Measurements from ENCODE around the gene LMAN2. TPM values are rescaled to one million over a fixed set of nuclear protein-coding genes. Genes with fewer than 3 reads are reported as not detected.
"Not testable (repeated sequence)": the region's sequence is repeated elsewhere in the genome, so short reads cannot be mapped to it uniquely, and the experiment has no call there.

The LMAN2 gene
- total and polyA plus RNA-seq, 10 donors: 50.1 to 211 (median 98.1) TPM

GRCh38 chr5:177344891-177345290, 6.6 kb downstream of the LMAN2 start:
- intact Hi-C loops (cut with DNase I; ENCODE audit: low total_unique reads): no loop called here
- Histone ChIP-seq H3K27ac (no peak overlapping the region), H3K4me3 (no peak overlapping the region), H3K4me1 (peaks cover 21 to 94% (median 41%) of the 10 kb centered on the region in 6 donors), H3K9me3 (no peaks in the 10 kb centered on the region), H3K36me3 (peaks cover 0 to 100% (median 48%) of the 10 kb centered on the region in 6 donors), H3K27me3 (replicated peaks in 1 of 7) (no peaks in the 10 kb centered on the region)
- WGBS, 5 donors: 94 to 98% (median 95%) methylated on average over 6 of the region's 6 CpGs
- TF ChIP-seq POLR2AphosphoS5 (IDR thresholded peaks at IDR 0.05): no peak
- TF ChIP-seq POLR2A (IDR thresholded peaks at IDR 0.05): no peak
- TF ChIP-seq CTCF (IDR thresholded peaks at IDR 0.05 in 8 of 11, conservative IDR thresholded peaks at IDR 0.05 in 3 of 11): no peak
- peak; percentile 17 for DNase-seq

GRCh38 chr5:177343777-177344176, 7.7 kb downstream of the LMAN2 start:
- Histone ChIP-seq H3K27ac (no peak overlapping the region), H3K9me3 (no peaks in the 10 kb centered on the region), H3K36me3 (peaks cover 0 to 100% (median 43%) of the 10 kb centered on the region in 6 donors), H3K27me3 (replicated peaks in 1 of 7) (no peaks in the 10 kb centered on the region), H3K4me1 (peaks cover 10 to 94% (median 39%) of the 10 kb centered on the region in 6 donors), H3K4me3 (no peak overlapping the region)
- intact Hi-C loops (cut with DNase I; ENCODE audit: low total_unique reads): no loop called here
- whole genome bisulfite sequencing, 5 donors: 93 to 97% (median 96%) methylated on average over 6 of the region's 6 CpGs
- DNase-seq: peak; percentile 19
- no peak for TF ChIP-seq POLR2AphosphoS5 (IDR thresholded peaks at IDR 0.05)
- no peak for TF ChIP-seq POLR2A (IDR thresholded peaks at IDR 0.05)
- TF ChIP-seq CTCF (IDR thresholded peaks at IDR 0.05 in 8 of 11, conservative IDR thresholded peaks at IDR 0.05 in 3 of 11): no peak

- DNase-seq: peak; percentile 31
- peaks cover 3 to 94% (median 35%) of the 10 kb centered on the region in 6 donors for H3K4me1 ChIP-seq
- 87 to 95% (median 93%) methylated on average over 14 of the region's 14 CpGs for WGBS, 5 donors
- H3K27me3 ChIP-seq (replicated peaks in 1 of 7); H3K9me3 ChIP-seq; H3K4me3 ChIP-seq; H3K27ac ChIP-seq; intact Hi-C loops (cut with DNase I; ENCODE audit: low total_unique reads): not testable (repeated sequence)
- H3K36me3 ChIP-seq: peaks cover 0 to 100% (median 47%) of the 10 kb centered on the region in 6 donors
Observed at GRCh38 chr5:177343000-177343399, 8.5 kb downstream of the LMAN2 start.

GRCh38 chr5:177339107-177339638, 12.3 kb downstream of the LMAN2 start:
- peak overlapping the region in 1 of 8 donors; percentile 40 for H3K4me3 ChIP-seq
- DNase-seq: peak; percentile 82
- intact Hi-C loops (cut with DNase I; ENCODE audit: low total_unique reads): no loop called here
- peaks cover 8 to 100% (median 64%) of the 10 kb centered on the region in 6 donors for H3K36me3 ChIP-seq
- peak overlapping the region in 7 of 8 donors; percentile 24 to 85 (median 78) for H3K27ac ChIP-seq
- 46 to 70% (median 63%) methylated on average over 10 to 11 of the region's 11 CpGs for WGBS, 5 donors
- H3K27me3 ChIP-seq (replicated peaks in 1 of 7): no peaks in the 10 kb centered on the region
- TF ChIP-seq POLR2AphosphoS5 (IDR thresholded peaks at IDR 0.05): peak; percentile 26 to 61 (median 56)
- TF ChIP-seq POLR2A (IDR thresholded peaks at IDR 0.05): no peak
- H3K9me3 ChIP-seq: no peaks in the 10 kb centered on the region
- peaks cover 0 to 76% (median 15%) of the 10 kb centered on the region in 6 donors for H3K4me1 ChIP-seq

GRCh38 chr5:177338251-177339106, 13.0 kb downstream of the LMAN2 start:
- Histone ChIP-seq H3K4me3 (peak overlapping the region in 1 of 8 donors; percentile 40), H3K36me3 (peaks cover 8 to 100% (median 67%) of the 10 kb centered on the region in 6 donors), H3K27ac (peak overlapping the region in 7 of 8 donors; percentile 24 to 85 (median 78)), H3K4me1 (peaks cover 0 to 74% (median 15%) of the 10 kb centered on the region in 6 donors), H3K9me3 (no peaks in the 10 kb centered on the region), H3K27me3 (replicated peaks in 1 of 7) (no peaks in the 10 kb centered on the region)
- intact Hi-C loops (cut with DNase I; ENCODE audit: low total_unique reads): no loop called here
- TF ChIP-seq POLR2A (IDR thresholded peaks at IDR 0.05) (no peak), POLR2AphosphoS5 (IDR thresholded peaks at IDR 0.05) (peak in 1 of 3 donors; percentile 32)
- 81 to 86% (median 84%) methylated on average over 9 to 22 of the region's 22 CpGs for WGBS, 5 donors
- peak; percentile 73 for DNase-seq
